Fibroblast of skin of abdomen (primary cell): Measurements from ENCODE around the gene PRMT3. TPM values are rescaled to one million over a fixed set of nuclear protein-coding genes. Genes with fewer than 3 reads are reported as not detected.
"Not testable (repeated sequence)": the region's sequence is repeated elsewhere in the genome, so short reads cannot be mapped to it uniquely, and the experiment has no call there.

Experiments
- DNase-seq: peaks from one replicate; pipeline ENCODE4 v3.0.0-alpha.2; 2013
- polyA plus RNA-seq, 2 experiments: library from polyadenylated mRNA; unstranded; fragments of 120-200 nt; gene quantifications; one replicate each; pipeline ENCODE4 v1.2.1, GENCODE V29; 2013; ENCODE audit not compliant: insufficient read length in 2 of 2

Gene PRMT3
- 14.8 TPM for polyA plus RNA-seq (2013, experiment 1 of 2; ENCODE audit: insufficient read length)
- polyA plus RNA-seq (2013, experiment 2 of 2; ENCODE audit: insufficient read length): 14.4 TPM

- peak; percentile 95 for DNase-seq
Measured at GRCh38 chr11:20387261-20388095, at the start of gene PRMT3. Gene PRMT3 (plus strand): TSS chr11:20387716. CDS start chr11:20387747, 31 bp downstream.

GRCh38 chr11:20342347-20343141 is 45.0 kb upstream of the PRMT3 start:
- DNase-seq: no peak

GRCh38 chr11:20351136-20351535 is 36.4 kb upstream of the PRMT3 start:
- no peak for DNase-seq

- DNase-seq: no peak
Measured at GRCh38 chr11:20351751-20352262, 35.7 kb upstream of the PRMT3 start.

DNA sequence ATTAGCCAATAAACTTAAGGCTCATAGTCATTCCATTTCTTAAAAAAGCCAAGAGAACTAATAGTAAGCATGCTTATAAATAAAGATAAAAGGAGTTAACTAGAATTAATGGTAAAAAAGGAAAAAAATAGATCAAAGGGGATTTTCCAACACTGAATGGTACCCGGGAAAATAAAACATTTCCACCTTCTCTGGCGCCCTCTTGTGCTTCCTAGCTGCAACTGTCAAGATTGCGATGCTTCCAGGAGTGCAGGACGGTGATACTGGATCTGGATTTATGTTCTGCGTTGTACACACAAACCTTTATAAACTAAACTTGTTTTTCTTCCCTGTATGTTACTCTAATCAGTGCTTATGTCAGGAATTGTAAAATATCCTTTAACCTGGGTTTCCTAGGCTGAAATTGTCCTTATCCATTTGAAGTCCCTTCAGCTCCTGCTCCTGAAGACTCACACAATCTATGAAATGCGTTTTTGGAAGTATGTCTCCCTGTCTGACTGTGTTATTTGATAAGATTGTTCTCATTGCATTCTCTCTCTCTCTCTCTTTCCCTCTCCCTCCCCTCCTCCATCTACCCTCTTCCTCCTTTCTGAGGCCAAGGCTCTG is 33.6 kb upstream of the PRMT3 start:
- no peak for DNase-seq

GRCh38 chr11:20355221-20356219 is 32.0 kb upstream of the PRMT3 start:
- no peak for DNase-seq

GRCh38 chr11:20357150-20357549 is 30.4 kb upstream of the PRMT3 start:
- DNase-seq: no peak

GRCh38 chr11:20360650-20361049 is 26.9 kb upstream of the PRMT3 start:
- no peak for DNase-seq

GRCh38 chr11:20362481-20362880 is 25.0 kb upstream of the PRMT3 start:
- DNase-seq: no peak

DNA sequence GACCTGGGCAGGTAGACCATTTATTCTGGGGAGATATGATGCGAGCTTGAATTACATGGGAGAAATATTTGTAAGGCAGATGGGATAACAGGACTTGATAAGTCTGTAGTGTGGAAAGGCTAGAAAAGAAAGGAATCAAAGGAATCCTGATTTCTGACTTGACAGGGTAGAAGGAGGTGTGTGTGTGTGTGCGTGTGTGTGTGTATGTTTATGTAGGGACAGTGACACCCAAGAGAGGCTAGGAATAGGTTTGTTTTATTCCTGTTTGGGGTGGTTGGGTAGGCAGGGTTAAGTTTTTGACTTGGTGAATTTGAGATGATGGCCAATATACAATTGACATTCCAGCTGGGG is 24.4 kb upstream of the PRMT3 start:
- DNase-seq: no peak

DNA sequence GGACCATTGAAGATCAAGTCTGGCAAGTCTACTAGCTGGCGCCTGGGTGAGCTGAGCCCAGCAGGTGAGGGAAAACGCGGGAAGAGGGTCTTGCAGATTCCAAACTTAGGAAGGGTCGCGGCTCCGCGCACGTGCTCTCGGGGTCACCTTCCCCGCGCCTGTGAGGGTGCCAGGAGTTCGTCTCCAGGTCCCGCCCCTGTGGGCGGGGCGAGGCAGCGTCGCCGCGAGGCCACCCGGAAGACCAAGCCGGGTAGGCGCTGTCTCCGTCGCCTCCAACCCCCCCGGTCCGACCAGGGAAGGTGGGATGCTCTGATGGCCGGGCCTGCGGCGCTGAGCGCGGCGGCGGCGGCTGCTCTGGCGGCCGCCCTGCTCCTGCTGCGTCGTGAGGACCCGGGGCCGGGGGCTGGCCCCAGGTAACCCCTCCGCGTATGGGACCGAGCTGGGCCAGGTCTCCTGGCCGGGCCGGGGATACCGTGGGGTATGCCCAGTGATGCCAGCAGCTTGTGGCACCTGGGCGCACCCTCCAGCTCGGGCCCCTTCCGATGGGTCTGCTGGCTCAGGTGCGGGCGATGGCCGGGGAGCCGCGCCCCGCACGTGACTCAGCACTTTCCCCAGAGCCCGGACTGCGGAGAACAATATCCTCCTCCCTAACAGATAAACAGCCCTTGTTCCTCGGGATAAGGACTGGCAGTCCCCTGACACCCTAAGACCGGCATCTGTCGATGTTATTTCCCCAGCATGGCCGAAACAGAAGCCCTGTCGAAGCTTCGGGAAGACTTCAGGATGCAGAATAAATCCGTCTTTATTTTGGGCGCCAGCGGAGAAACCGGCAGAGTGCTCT is 23.8 kb upstream of the PRMT3 start, which contains the start of gene HTATIP2:
Gene HTATIP2, plus strand, starts transcription at position 215 of the 841 bp plus-strand sequence. Its CDS starts 524 bp downstream, at position 739.
- peak; percentile 51 for DNase-seq

- DNase-seq: no peak
Measured at GRCh38 chr11:20364341-20364792, 23.1 kb upstream of the PRMT3 start.

DNA sequence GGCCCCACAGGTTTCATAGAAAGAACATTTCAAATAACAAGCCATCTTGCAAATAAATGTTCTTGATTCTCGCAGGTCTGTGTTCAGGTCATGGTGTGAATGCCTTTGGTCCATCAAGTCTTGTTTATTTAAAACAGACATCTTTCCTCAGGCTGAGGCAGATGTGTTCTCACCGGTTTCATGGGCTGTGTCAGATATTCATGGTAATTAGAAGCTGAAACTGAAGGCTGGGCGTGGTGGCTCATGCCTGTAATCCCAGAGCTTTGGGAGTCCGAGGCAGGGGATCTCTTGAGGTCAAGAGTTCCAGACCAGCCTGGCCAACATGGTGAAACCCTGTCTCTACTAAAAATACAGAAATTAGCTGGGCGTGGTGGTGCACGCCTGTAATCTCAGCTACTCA is 22.1 kb upstream of the PRMT3 start:
- DNase-seq: not testable (repeated sequence)

GRCh38 chr11:20367313-20367948 is 20.1 kb upstream of the PRMT3 start:
- DNase-seq: peak; percentile 87

- no peak for DNase-seq
Measured at GRCh38 chr11:20368438-20368837, 19.1 kb upstream of the PRMT3 start.

DNA sequence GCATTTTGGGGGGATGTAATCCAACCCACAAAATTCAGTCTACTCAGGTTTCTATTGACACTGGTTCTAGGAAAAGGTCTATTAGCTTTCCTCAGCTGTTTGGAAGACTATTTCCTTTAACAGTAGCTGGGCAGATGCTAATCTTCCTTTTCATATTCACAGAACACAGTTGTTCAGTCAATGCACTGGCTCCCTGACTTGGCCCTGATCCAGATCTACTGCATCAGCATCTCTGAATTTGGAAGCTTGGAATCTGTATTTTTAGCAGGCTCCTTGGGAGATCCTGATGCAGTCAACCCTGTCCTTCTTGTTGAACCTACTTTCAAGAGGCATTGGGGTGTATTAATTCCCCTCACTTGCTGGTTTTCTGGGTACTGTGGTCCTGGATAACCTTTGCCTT is 17.7 kb upstream of the PRMT3 start:
- no peak for DNase-seq

GRCh38 chr11:20372081-20372626 is 15.4 kb upstream of the PRMT3 start:
- no peak for DNase-seq

DNA sequence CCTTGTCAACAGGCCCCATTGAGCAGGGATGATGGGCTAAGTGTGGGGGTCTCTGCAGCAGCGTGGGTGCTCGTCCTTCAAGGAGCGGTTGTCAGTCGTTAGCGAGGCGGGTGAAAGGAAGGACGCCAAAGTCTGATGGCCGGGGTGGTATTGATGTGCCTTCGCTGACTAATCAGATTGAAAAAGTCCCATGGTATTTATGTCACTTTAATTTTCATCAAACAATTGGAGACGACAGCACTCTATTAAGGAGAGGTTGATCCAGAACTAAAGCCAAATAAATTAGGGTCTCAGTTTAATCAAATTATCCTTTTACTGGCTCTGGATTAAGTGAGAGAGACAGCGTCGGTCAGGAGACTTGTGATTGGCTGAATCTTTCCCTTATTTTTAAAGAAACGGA is 14.4 kb upstream of the PRMT3 start:
- DNase-seq: no peak

DNA sequence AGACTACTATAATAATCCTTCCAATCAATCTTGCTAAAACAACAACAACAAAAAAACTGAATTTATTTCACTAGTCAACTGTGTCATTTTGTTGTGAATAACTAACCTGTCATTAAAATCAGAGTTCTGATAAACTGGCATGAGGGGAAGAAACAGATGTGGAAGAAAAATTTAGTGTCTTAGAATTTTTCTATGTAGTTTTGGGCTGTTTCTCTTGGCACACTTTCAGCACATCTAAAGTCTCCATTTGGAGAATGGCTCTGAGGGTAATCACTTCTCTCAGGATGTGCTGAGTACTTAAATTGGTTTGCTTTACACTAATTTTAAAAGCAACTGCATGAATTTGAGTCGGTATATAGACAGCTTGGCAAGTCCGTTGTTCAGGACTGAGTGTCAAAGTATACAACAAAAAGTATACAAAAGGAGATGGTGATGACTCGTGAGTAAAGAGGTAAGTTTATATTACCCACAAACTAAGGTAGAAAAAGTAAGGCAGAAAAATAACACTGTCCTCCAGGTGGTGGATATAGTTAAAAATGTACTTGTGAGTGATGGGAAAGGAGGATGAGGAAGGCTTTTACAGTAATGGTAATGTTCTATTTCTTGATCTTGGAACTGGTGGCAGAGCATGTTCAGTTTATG is 13.8 kb upstream of the PRMT3 start:
- DNase-seq: no peak
